T1000 (cell line): ENCODE data around the gene TMEM176B.
"Not testable (repeated sequence)": the region's sequence is repeated elsewhere in the genome, so short reads cannot be mapped to it uniquely, and the experiment has no call there.

Experiments used
- DNase-seq: peaks from one replicate; lab custom pipeline; 2025; ENCODE audit warnings: mixed read lengths; lab: John Stamatoyannopoulos, UW

TMEM176B gene

DNA sequence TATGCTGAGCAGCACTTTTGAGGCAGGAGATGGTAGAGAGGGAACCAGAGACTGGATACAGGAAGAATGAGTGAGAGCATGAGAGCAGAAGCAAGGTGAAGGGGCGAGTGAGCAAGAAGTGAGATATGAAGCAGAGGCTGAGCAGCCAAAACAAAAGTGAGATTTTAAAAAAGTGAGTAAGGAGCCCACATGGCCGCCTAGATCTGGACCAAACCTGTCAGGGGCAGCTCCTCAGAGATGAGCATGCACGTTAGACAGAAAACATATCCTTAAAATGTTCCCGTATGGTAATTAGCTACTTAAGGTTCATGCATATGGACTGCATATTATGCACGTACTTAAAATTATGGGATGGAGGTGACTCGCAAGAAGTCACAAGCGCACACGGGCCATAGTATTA is 22.9 kb upstream of the TMEM176B start:
- DNase-seq: no peak

DNA sequence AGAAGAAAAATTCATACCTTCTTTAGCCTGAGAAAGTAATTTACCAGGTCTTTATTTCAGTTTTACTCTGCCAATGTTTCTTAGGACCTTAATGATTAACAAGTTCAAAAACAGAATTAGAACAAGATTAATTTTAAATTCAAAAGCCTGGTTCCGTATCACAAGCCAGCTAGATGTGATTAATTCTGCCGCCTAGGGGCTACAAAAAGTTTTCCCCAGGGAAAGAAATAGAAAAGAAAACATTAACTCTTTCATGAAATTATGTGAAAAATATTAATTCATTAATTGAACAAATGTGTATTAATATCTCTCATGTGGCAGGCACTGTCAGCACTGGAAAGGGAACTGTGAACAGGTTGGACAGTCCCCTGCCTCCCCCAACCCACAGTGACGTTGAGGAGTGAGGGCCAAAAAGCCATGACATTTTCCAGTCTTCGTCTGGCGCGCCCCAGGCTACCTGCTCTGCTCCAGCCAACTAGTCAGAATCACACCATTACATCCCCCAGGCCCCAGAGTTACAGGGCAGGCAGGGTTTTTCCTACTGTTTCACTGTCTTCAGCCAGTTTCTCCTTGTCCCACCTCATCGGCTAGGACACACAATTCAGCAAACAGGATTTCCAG is 20.5 kb upstream of the TMEM176B start:
- DNase-seq: no peak

DNA sequence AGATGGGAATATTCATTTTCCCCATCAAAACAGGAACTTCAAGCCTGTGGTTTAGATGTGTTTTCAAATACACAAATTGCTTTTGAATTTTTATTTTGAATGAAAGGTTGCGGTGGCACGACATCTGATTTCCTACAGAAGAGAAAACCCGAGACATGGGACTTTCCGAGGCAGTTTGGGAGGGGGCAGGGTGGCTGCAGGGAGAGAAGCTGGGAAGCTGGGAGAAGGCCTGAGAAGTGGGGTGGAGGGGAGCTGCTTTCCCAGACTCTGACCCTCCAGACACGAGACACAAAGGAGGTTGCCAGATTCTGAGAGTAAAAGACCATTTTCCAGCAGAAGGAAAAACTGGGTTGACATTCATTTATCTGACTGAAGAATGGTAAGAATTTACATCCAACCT is 20.0 kb upstream of the TMEM176B start:
- DNase-seq: no peak

DNA sequence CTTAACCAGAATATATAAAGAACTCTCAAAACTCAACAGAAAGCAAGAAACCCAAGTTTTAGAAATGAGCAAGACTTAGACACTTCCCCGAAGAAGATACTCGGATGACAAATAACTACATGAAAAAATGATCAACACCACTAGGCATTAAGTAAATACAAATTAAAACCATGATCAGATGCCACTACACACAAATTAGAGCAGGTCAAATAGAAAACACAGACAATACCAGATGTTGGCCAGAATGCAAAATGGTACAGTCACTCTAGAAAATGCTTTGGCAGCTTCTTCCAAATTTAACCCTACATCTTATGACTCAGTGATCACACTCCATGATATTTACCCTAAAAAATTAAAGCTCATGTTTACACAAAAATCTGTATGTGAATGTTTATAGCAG is 18.8 kb upstream of the TMEM176B start:
- DNase-seq: no peak

DNA sequence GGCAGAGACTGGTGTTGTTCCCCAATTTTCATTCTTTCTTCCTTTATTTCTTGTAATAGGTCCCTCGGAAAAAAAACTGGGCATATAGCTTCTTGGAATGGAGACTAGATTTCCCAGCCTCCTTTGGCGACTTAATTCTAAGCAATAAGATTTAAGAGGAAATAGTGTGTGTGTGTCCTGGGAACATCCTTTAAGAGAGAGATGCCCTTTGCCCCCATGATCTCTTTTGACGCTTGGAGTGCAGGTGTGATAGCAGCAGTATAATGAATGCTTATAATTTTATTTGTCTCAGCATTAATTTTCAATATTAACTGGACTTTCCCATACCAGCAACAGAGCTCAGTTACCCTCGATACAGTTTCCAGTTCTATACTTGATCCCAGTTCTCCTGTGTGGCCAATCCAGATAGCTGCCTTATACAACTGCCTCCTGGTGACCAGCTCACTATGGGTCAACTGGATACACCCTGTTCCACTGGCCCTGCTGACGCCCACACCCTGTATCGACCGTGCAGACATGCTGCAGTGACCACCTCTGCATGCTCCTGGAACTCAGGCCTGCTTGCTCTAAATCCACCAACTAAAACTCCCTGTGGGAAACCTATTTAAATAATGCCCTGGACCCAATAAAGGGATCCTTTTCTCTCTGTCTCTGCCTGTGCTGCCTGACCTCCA is 14.3 kb upstream of the TMEM176B start:
- DNase-seq: no peak

DNA sequence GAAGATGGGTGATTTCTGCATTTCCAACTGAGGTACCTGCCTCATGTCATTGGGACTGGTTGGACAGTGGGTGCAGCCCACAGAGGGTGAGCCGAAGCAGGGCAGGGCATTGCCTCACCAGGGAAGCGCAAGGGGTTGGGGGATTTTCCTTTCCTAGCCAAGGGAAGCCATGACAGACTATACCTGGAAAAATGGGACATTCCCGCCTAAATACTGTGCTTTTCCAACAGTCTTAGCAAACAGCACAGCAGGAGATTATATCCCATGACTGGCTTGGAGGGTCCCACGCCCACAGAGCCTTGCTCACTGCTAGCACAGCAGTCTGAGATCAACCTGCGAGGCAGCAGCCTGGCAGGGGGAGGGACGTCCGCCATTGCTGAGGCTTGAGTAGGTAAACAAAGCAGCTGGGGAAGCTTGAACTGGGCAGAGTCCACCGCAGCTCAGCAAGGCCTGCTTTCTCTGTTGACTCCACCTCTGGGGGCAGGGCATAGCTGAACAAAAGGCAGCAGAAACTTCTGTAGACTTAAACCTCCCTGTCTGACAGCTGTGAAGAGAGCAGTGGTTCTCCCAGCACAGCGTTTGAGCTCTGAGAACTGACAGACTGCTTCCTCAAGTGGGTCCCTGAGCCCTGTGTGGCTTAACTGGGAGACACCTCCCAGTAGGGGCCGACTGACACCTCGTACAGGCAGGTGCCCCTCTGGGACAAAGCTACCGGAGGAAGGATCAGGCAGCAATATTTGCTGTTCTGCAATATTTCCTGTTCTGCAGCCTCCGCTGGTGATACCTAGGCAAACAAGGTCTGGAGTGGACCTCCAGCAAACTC is 7.7 kb upstream of the TMEM176B start:
- not testable (repeated sequence) for DNase-seq

DNA sequence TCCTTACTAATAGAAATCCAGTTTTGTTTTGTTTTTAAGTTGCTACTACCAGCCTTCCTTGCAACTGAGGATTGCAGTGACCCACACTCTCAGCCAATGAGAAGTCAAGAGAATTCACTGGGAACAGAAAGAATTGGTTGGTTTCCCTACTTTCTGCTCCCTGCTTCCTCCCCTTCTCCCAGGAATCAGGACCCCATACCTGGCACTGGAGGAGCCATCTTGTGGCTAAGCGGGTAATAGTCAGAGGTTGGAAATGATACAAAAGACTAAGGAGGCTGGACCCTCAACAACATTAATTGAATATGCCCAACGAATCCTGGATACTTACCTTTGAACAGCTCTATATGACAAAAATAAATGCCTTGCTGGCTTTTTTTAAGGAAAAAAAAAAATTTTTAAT is 6.7 kb upstream of the TMEM176B start:
- DNase-seq: no peak

DNA sequence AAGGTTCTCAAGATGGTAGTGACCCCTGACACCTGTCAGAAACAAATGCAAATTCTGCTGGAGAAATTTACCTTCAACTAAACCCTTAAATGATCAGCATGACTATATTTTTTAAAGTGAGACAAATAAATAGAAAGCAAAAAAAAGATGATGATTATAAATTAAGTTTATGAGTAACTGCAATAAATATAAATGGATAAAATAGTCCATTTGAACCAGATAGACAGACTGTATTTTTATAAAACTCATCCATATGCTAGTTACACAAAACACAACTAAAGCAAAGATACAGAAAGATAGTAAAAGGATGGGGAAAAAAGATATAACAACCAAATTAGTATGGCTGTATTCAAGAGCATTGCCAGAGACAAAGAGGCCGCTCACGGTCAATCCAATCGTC is 6.3 kb upstream of the TMEM176B start:
- no peak for DNase-seq

DNA sequence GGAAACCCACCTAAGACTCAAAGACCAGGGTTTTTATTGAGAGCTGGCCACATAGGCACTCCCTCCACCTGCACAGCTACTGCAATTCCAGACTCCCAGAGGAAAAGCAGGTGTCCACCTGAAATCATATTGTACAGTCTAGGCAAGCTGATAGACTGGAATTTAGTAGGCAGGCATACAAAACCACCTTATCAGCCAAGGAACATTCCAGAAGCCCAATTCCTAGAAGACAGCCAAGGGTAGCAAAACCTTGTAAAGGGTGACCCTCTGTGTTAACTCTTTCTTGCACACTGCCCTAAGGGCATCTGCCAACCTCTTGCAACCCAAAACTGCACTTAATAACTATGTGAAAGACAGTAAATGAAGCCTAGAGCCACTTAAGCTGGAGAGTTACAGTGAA is 5.7 kb upstream of the TMEM176B start:
- no peak for DNase-seq

DNA sequence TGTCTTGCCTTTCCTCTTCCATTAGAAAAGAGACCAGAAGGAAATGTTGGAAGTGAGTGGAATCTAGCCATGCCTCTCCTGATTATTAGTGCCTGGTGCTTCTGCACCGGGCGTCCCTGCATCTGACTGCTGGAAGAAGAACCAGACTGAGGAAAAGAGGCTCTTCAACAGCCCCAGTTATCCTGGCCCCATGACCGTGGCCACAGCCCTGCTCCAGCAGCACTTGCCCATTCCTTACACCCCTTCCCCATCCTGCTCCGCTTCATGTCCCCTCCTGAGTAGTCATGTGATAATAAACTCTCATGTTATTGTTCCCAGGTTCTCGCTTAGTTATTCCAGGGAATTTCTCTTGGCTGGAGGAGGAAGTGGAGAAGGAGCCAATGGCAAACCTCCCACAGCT is 4.6 kb upstream of the TMEM176B start:
- no peak for DNase-seq

DNA sequence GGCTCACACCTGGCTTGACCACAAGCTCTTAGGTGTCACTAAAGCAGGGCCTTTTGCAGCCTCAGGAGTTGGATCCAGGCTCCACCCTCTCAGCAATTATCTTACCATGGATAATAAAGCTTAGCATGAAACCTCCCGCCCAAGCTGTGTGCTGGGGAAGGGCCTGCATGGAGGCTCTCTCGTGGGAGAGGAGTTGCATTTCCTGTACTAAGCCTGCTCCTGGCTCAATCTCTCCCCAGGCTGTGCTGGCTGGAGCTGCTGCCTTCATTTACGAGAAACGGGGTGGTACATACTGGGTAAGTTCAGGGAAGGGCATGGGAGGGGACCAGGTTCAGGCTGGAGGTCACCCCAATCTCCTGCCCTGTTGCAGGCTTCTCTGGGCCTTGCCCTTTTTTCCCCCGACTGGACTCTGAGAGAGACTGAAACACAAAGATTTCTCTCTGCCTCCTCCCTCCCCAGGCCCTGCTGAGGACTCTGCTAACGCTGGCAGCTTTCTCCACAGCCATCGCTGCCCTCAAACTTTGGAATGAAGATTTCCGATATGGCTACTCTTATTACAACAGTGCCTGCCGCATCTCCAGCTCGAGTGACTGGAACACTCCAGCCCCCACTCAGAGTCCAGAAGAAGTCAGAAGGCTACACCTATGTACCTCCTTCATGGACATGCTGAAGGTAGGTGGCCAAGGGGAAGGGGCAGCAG is 3.1 kb upstream of the TMEM176B start:
- DNase-seq: no peak

DNA sequence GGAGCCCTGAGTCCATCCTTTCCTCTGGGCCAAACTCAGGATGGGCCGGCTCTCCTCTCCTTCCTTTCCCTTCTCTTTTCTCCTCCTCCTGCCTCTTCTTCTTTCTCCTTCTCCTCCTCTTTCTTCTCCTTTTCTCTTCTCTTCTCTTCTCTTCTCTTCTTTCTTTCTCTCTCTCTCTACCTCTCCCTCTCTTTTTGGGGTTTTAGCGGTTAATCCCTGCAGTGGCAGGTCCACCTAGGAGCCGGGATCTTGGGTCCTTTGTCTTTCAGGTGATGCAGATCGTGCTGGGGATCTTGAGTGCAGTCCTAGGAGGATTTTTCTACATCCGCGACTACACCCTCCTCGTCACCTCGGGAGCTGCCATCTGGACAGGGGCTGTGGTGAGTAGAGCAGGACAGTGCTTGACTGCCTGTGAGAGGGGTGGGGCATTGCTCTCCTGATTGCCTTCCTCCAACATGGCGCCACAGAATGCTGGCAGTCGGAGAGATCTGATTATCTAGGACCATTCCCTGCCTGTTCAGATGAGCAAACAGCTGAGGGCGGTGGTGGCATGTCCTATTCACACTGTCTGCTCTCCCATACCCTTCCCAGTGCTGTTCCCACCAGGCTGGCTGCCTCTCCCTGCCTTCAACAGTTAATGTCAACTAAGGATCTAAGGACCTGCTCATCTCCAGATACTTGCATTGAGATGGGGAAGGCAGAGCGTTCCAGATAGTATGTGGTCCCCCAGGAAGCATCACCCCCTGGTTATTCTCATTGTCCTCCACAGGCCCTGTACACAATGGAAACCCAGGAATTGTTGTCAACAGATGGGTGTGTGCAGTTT is 2.0 kb upstream of the TMEM176B start:
- DNase-seq: no peak

DNA sequence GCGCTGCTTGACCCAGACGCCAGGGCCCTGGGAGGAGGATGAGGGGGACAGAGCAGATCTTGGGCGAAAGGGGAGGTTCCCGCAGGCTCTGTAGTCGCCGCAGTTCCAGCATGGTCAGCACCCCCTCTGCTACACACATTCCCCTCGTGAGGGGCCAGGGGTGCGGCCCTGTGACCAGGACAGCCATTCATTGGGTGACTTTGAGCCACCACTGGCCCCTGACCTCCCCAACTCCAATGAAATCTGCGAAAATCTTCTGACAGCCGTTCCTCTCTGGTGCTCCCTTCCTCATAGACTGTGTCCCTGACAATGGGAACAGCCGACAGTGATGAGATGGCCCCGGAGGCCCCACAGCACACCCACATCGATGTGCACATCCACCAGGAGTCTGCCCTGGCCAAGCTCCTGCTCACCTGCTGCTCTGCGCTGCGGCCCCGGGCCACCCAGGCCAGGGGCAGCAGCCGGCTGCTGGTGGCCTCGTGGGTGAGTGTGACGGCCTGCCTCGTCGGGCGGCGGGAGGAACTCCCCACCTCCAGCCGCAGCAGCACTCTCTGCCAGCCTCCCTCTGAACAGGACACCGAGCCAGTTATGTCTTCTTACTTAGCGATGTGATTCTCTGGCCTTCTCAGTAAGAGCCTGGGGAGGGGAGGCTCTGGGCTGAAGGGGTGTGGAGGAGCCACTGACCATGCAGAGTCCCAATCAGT is 1.2 kb upstream of the TMEM176B start:
- no peak for DNase-seq

DNA sequence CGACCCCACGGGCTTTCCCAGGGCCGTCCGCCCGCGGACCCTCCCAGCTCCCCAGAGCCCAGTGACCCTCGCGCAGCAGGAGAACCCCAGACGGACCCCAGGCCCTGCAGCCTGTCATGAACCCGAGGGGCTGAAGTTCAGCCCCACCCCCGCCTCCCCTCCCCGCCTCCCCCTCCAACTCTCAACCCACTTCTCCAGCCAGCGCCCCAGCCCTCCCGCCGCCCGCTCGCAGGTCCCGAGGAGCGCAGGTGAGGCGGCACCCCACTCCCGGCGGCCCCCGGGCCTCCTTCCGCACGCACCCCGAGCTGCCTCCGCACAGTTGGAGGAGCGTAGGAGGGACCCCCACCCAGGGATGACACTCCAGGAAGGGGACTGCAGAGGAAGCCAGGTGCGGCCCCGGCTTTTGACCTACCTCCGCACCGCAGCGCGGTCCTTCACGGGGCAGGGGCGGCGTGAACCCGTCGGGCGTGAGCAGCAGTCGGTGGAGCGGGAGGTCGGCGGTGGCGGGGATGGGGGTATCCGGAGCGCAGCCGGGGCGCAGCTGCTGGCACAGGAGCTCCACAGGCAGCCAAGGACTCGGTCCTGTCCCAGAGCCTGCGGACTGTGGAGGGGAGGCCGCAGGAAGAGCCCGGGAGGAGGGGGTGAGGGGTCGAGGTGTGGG is 547 bp upstream of the TMEM176B start, which contains the start of gene TMEM176A:
Gene TMEM176A, plus strand, starts transcription at position 189 of the 661 bp plus-strand sequence. CDS start 782 bp downstream, outside the sequence.
- DNase-seq: no peak

DNA sequence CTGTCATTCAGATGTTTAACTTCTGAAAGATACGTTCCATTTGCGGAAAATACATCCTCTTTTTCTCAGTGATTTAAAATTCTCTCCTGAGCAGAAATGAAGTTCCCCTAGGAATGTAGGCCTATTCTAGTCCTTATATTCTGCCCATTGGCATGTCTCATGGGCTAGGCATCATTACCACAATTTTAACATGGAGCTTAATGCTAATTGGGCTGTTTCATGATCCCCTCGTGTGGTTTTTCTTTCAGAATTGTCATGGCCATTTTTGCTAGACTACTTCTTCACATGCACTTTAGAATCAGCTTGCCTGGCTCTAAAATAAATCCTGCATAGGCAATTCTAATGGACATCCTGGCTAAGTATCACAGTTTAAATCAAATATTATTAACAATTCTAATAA is 1.0 kb downstream of the TMEM176B start:
- DNase-seq: no peak

DNA sequence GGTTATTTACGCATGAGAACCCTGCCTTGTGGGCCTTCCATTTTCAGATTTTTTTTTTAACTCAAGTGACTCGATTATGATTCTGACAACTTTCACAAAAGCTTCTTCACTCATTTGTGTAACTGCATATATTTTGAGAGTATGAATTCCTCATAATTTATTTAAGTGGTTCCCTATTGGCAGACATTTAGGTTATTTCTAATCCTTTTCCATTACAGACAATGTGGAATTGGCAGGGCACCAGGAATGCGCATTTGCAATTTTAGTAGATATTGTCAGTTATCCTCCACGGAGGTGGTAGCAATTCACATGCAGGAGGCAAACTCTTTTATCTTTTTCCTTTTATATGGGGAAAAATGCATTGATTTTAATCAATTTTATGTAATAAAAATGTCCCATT is 2.5 kb downstream of the TMEM176B start:
- DNase-seq: no peak

DNA sequence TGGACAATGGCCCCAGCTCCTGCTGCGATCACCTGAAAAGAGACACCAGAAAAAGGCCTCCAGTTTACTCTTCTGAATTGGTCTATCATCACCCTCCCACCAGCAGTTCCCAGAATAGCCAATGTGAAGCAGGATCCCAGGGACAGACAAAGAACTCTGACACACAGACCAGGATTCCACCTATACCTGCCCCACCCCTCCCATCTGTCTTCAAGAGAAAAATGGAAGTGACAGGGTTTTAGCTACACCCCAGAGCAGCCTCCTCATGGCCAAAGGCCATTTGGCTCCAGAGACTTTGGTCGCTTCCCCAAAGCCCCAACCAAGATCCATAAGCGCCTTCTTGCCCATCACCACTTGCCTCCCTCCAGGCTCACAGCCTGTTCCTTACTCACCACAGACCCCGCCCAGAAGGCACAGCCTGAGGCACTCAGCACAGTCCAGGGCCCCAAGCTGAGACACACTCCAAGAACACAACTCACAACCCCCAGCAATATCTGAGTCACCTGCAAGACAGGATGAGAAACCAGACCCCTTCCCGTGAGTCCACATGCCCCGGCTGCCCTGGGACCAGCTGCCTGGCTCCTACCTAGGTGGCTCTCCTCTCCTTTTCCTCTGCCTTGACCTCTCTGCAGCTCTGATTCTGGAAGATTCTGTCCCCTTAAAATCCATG is 6.5 kb downstream of the TMEM176B start:
- no peak for DNase-seq

DNA sequence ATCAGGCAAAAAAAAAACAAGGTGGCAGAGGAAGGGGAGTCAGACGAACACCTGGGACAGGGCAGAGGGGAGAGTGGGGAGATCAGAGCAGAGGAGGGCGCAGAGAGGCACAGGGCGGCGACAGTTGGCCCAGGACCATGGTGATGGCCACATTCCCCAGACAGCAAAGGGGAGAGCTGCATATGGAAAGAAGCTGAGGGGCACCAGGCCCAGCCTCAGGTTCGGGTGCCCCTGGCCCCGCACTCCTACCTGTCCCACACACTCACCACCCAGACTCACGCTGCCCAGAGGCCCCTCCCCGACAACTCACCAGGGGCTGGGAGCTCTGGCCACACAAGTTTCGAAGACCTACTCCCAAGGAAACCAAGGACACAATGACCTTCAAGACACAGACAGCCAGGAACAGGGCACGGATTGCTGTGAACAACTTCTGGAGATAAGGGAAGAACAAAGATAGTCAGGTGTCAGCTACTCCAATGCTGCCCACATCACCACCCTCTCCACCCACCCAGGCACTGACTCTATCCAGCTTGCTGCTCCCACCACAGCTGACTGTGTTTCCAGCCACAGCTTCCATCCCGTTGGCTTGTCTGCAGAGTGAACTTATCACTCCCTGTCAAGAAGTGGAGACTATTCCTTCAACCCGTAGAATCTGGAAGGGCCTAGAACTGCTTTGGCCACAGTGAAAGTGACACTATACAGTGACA is 8.3 kb downstream of the TMEM176B start:
- no peak for DNase-seq

DNA sequence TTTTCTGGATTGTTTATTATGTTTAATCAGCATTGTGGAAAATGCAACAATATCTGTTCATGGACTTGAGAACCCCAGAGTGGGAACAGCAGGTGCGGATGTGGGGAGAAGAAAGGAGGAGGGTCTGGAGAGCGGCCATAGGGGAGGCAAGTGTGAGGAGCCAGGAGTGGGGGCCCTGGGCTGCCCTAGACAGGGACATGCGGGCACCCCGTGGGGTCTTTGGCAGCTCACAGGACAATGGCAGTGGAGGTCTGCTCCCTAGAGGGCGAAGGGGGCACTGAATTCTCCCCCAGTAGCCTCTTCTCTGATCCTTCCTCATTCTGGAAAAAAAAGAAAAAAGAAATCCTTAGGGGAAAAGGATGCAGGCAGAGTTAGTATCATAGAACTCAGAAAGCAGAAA is 8.9 kb downstream of the TMEM176B start:
- DNase-seq: no peak
